Mammary epithelial cell (primary cell): Measurements from ENCODE around the gene PLTP.

Source experiments
- CTCF ChIP-seq, 2 donors: IDR thresholded peaks in 1 of 2; conservative IDR thresholded peaks in 1 of 2; 2 replicates each; pipeline ENCODE4 v1.5.1; 2011 to 2012; ENCODE audit warnings: inconsistent platforms in 2 of 2, low read length in 2 of 2, mild to moderate bottlenecking in 2 of 2, control low read depth in 1 of 2, low read depth in 1 of 2; ENCODE audit not compliant: insufficient read depth in 1 of 2; ENCODE audit errors: extremely low read depth in 1 of 2
- EZH2 ChIP-seq: IDR thresholded peaks from 2 replicates; pipeline ENCODE4 v1.6.1; 2012; ENCODE audit warnings: low read length, inconsistent platforms, borderline replicate concordance

- TF ChIP-seq CTCF (conservative IDR thresholded peaks at IDR 0.05 in 1 of 2, IDR thresholded peaks at IDR 0.05 in 1 of 2; ENCODE audit: extremely low read depth in 1 of 2, insufficient read depth in 1 of 2, low read depth in 1 of 2, low read length in 2 of 2) (no peak), EZH2 (no peak)
These were observed 48.1 kb upstream of the PLTP start for GRCh38 chr20:45959956-45960630.
